ENCODE data around the gene CHAC2. TPM values are rescaled to one million over a fixed set of nuclear protein-coding genes. Genes with fewer than 3 reads are reported as not detected.

The CHAC2 gene
- total RNA-seq, 1 donor from 2014 or later: 2.2 TPM

GRCh38 chr2:53784436-53784835, 16.8 kb downstream of the CHAC2 start:
- H3K27ac Mint-ChIP-seq (ENCODE audit: unreplicated experiment): peak overlapping the region; percentile 98
- H3K9me3 Mint-ChIP-seq (ENCODE audit: unreplicated experiment): no peaks in the 10 kb centered on the region
- peak overlapping the region; percentile 97 for H3K4me3 Mint-ChIP-seq (ENCODE audit: unreplicated experiment)
- H3K27me3 Mint-ChIP-seq (ENCODE audit: unreplicated experiment): no peaks in the 10 kb centered on the region
- peaks cover 4% of the 10 kb centered on the region for H3K36me3 Mint-ChIP-seq (ENCODE audit: unreplicated experiment)
- no peak for TF ChIP-seq CTCF (IDR thresholded peaks at IDR 0.05)
- DNase-seq (ENCODE audit: extremely low spot score, unreplicated experiment): no peak
- peaks cover 36% of the 10 kb centered on the region for H3K4me1 Mint-ChIP-seq (ENCODE audit: unreplicated experiment)

GRCh38 chr2:53785366-53785765, 17.8 kb downstream of the CHAC2 start:
- peak overlapping the region; percentile 97 for H3K4me3 Mint-ChIP-seq (ENCODE audit: unreplicated experiment)
- H3K27ac Mint-ChIP-seq (ENCODE audit: unreplicated experiment): peak overlapping the region; percentile 98
- TF ChIP-seq CTCF (IDR thresholded peaks at IDR 0.05): no peak
- H3K36me3 Mint-ChIP-seq (ENCODE audit: unreplicated experiment): no peaks in the 10 kb centered on the region
- H3K4me1 Mint-ChIP-seq (ENCODE audit: unreplicated experiment): peaks cover 36% of the 10 kb centered on the region
- H3K9me3 Mint-ChIP-seq (ENCODE audit: unreplicated experiment): no peaks in the 10 kb centered on the region
- no peak for DNase-seq (ENCODE audit: extremely low spot score, unreplicated experiment)
- no peaks in the 10 kb centered on the region for H3K27me3 Mint-ChIP-seq (ENCODE audit: unreplicated experiment)

DNA sequence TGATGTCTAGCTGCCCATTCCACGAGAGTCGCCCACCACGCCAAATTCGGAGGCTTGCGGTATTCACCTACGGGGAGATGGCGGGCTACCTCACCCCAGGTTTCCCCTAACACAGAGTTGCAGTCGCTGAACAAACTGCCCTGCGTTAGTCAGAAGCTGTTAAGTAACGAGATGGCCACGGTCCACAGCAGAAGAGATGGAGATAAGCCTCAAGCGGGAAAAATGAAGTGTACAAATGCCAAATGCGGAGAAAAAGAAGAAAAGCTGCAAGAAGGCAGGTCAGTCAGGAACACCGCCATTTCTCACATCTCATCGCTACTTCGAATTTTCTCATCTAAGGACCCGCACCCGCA, 18.7 kb downstream of the CHAC2 start:
- TF ChIP-seq CTCF (IDR thresholded peaks at IDR 0.05): no peak
- no peaks in the 10 kb centered on the region for H3K9me3 Mint-ChIP-seq (ENCODE audit: unreplicated experiment)
- H3K27ac Mint-ChIP-seq (ENCODE audit: unreplicated experiment): peak overlapping the region; percentile 98
- DNase-seq (ENCODE audit: extremely low spot score, unreplicated experiment): no peak
- no peaks in the 10 kb centered on the region for H3K36me3 Mint-ChIP-seq (ENCODE audit: unreplicated experiment)
- H3K4me3 Mint-ChIP-seq (ENCODE audit: unreplicated experiment): peak overlapping the region; percentile 97
- H3K4me1 Mint-ChIP-seq (ENCODE audit: unreplicated experiment): peaks cover 41% of the 10 kb centered on the region
- no peaks in the 10 kb centered on the region for H3K27me3 Mint-ChIP-seq (ENCODE audit: unreplicated experiment)

- H3K4me3 Mint-ChIP-seq (ENCODE audit: unreplicated experiment): peak within 1 kb of the TSS; percentile 97
- TF ChIP-seq CTCF (IDR thresholded peaks at IDR 0.05): no peak
- DNase-seq (ENCODE audit: extremely low spot score, unreplicated experiment): peak; percentile 95
- peak within 1 kb of the TSS; percentile 98 for H3K27ac Mint-ChIP-seq (ENCODE audit: unreplicated experiment)
- H3K36me3 Mint-ChIP-seq (ENCODE audit: unreplicated experiment): no peaks in the 10 kb centered on the region
- H3K9me3 Mint-ChIP-seq (ENCODE audit: unreplicated experiment): no peaks in the 10 kb centered on the region
- H3K4me1 Mint-ChIP-seq (ENCODE audit: unreplicated experiment): peaks cover 41% of the 10 kb centered on the region
- H3K27me3 Mint-ChIP-seq (ENCODE audit: unreplicated experiment): no peaks in the 10 kb centered on the region
These were observed 19.4 kb downstream of the CHAC2 start, which contains the start of the genes ASB3 and ERLEC1 for GRCh38 chr2:53786705-53787613. Gene ASB3 (minus strand): TSS chr2:53786953. CDS start chr2:53765572, 21,381 bp downstream. Gene ERLEC1 (plus strand): TSS chr2:53787044. CDS start chr2:53787211, 167 bp downstream.

DNA sequence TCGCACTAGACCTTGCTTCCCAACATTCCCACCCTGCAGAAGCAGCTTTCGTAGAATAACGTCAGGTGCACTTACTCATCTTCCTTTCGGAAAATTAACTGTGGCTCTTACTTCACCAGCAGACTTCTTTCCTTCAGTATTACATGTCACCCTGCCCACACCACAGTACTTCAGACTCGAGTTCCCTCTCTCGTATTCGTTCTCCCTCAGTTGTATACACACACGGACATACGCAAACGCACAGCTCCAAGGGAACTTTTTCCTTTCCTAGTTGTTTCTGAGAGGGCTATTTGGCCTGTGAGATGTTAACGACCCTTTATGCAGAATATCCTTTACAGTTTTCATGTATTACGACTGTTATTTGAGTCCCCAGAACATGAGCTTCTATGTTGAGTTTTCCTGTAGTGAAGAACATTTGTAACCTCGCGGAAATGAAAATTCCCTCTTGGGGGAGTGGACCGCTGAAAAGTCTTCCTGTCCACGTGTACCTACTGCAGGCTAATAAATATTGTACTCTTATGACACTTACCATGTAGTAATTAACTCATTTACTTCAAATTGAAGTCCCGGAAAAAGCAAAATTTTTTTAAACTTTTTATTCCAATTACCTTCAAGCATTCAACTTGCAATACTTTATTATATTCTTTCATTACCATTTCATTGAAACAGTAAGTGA, 20.1 kb downstream of the CHAC2 start:
- Mint-ChIP-seq H3K4me1 (ENCODE audit: unreplicated experiment) (peaks cover 41% of the 10 kb centered on the region), H3K27ac (ENCODE audit: unreplicated experiment) (peak overlapping the region; percentile 98), H3K27me3 (ENCODE audit: unreplicated experiment) (no peaks in the 10 kb centered on the region), H3K4me3 (ENCODE audit: unreplicated experiment) (peak overlapping the region; percentile 97), H3K9me3 (ENCODE audit: unreplicated experiment) (no peaks in the 10 kb centered on the region), H3K36me3 (ENCODE audit: unreplicated experiment) (no peaks in the 10 kb centered on the region)
- no peak for DNase-seq (ENCODE audit: extremely low spot score, unreplicated experiment)
- no peak for TF ChIP-seq CTCF (IDR thresholded peaks at IDR 0.05)

All from osteocyte (in vitro differentiated cells).